Coronary artery (tissue), 2 donors: ENCODE measurements around the gene THOC2.
A peak's percentile ranks its signal among the peaks of the same experiment; 100 is the strongest.
"Not testable (repeated sequence)": the region's sequence is repeated elsewhere in the genome, so short reads cannot be mapped to it uniquely, and the experiment has no call there.

Source experiments
- DNase-seq: peaks from one replicate; pipeline ENCODE4 v3.0.0-alpha.2; 2017; ENCODE audit warnings: low spot score
- H3K27ac ChIP-seq, 2 donors: fragments of 200-600 bp; sonication (generic); one replicate each; pipeline ENCODE4 v1.5.1; 2016 to 2019
- H3K4me3 ChIP-seq: fragments of 200-600 bp; sonication (generic); 2 replicates; pipeline ENCODE4 v1.5.1; 2016; ENCODE audit warnings: mild to moderate bottlenecking, moderate library complexity
- CTCF ChIP-seq: fragments of 200-600 bp; sonication (generic); IDR thresholded peaks from one replicate; pipeline ENCODE4 v1.5.1; 2019; ENCODE audit warnings: antibody characterized with exemption

Gene THOC2

GRCh38 chrX:123731987-123732669 lies 724 bp downstream of the THOC2 start:
- DNase-seq = no peak

GRCh38 chrX:123731258-123731986 lies 1.4 kb downstream of the THOC2 start:
- H3K4me3 ChIP-seq = peak overlapping the region; percentile 76
- DNase-seq = no peak
- H3K27ac ChIP-seq = peak overlapping the region; percentile 80 to 86

More at GRCh38 chrX:123731987-123732669, 724 bp downstream of the THOC2 start:
- Histone ChIP-seq H3K27ac (peak overlapping the region; percentile 80 to 86), H3K4me3 (peak overlapping the region; percentile 76)
- no peak for TF ChIP-seq CTCF

GRCh38 chrX:123728554-123728953 lies 4.3 kb downstream of the THOC2 start:
- no peak for DNase-seq
- no peak overlapping the region for H3K4me3 ChIP-seq
- no peak for TF ChIP-seq CTCF
- no peak overlapping the region for H3K27ac ChIP-seq

More at GRCh38 chrX:123731258-123731986, 1.4 kb downstream of the THOC2 start:
- no peak for TF ChIP-seq CTCF

- DNase-seq = no peak
Observed at GRCh38 chrX:123728016-123728415, 4.8 kb downstream of the THOC2 start.

GRCh38 chrX:123722193-123722592 lies 10.7 kb downstream of the THOC2 start:
- not testable (repeated sequence) for H3K4me3 ChIP-seq, H3K27ac ChIP-seq, DNase-seq

More at GRCh38 chrX:123728016-123728415, 4.8 kb downstream of the THOC2 start:
- Histone ChIP-seq H3K27ac (no peak overlapping the region), H3K4me3 (no peak overlapping the region)
- no peak for TF ChIP-seq CTCF

GRCh38 chrX:123720486-123720885 lies 12.4 kb downstream of the THOC2 start:
- H3K27ac ChIP-seq = no peak overlapping the region
- TF ChIP-seq CTCF = no peak
- DNase-seq = no peak
- H3K4me3 ChIP-seq = no peak overlapping the region

- Histone ChIP-seq H3K27ac (no peak overlapping the region), H3K4me3 (no peak overlapping the region)
- no peak for DNase-seq
- TF ChIP-seq CTCF = no peak
Observed at GRCh38 chrX:123713841-123714240, 19.0 kb downstream of the THOC2 start.
